LNCAP (cell line): ENCODE results near the gene PDF.

Experiments used
- CTCF ChIP-seq: fragments of 450-650 bp; IDR thresholded peaks from 2 replicates; pipeline ENCODE4 v1.5.1; 2017; ENCODE audit warnings: mild to moderate bottlenecking

The PDF gene

GRCh38 chr16:69301861-69302260, 28.5 kb downstream of the PDF start:
- no peak for TF ChIP-seq CTCF

- no peak for TF ChIP-seq CTCF
These were observed 29.2 kb downstream of the PDF start for GRCh38 chr16:69301187-69301586.

- TF ChIP-seq CTCF = no peak
These were observed 32.1 kb downstream of the PDF start for GRCh38 chr16:69298261-69298660.

DNA sequence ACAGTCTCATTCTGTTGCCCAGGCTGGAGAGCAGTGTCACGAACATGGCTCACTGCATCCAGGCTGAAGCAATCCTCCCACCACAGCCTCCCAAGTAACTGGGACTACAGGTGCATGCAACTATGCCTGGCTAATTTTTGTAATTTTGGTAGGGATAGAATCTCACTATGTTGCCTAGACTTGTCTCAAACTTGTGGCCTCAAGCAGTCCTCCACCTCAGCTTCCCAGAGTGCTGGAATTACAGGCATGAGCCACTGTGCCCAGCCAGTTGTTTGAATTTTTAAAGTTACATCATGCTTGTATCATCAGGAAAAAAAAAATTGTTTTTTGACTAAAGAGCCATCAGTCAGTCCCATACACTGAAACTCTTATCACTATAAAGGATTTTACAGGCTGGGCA, 36.3 kb downstream of the PDF start:
- no peak for TF ChIP-seq CTCF

- TF ChIP-seq CTCF = no peak
These were observed 37.0 kb downstream of the PDF start for GRCh38 chr16:69293401-69293800.

DNA sequence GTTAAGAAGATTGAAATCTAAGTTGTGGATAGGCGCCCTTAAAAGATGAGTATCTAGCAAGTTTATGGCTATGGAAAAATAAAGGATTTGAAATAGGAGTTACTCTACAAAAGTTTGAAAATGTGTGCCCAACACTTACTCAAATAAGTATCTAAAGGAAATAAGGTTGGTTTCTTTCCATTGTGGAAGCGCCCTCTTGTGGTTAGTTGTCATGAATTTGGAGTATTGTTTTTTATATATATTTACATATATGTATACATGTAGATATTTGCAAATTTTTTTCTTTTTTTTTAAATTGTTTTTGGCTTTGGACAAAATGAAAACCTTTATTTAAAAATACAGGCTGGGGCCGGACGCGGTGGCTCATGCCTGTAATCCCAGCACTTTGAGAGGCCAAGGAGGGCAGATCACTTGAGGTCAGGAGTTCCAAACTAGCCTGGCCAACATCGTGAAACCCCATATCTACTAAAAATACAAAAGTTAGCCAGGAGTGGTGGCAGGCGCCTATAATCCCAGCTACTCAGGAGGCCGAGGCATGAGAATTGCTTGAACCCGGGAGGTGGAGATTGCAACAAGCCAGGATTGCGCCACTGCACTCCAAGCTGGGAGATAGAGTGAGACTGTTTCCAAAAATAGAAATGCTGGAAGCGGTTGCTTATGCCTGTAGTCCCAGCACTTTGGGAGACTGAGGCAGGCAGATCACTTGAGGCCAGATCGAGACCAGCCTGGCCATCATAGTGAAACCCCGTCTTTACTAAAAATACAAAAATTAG, 43.3 kb downstream of the PDF start:
- peak; percentile 59; the same call in 1 of the 2 replicates for TF ChIP-seq CTCF

DNA sequence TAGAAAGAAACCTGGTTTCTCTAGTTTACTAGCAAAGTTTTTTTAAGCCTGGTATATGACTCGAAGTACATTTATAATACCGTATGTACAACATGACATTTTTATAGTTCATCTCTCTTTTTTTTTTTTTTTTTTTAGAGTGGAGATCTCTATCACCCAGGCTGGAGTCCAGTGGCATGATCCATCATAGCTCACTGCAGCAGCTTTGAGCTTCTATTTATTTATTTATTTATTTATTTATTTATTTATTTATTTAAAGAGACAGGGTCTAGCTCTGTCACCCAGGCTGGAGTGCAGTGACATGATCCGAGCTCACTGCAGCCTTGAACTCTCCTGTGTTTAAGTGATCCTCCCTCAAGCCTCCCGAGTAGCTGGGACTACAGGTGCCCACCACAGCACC, 45.1 kb downstream of the PDF start:
- TF ChIP-seq CTCF = no peak

GRCh38 chr16:69283851-69284250, 46.5 kb downstream of the PDF start:
- no peak for TF ChIP-seq CTCF
